ENCODE results near the gene RHOBTB3. TPM values are rescaled to one million over a fixed set of nuclear protein-coding genes. Genes with fewer than 3 reads are reported as not detected.

RHOBTB3 gene
- total and polyA plus RNA-seq, 2 donors (not counting 3 experiments of a cell fraction or from before 2014, with no cell fraction given), result 44.1 to 52.1 TPM

GRCh38 chr5:95777441-95777840 is 46.3 kb downstream of the RHOBTB3 start:
- no peak for TF ChIP-seq FOS (IDR thresholded peaks at IDR 0.05; ENCODE audit: borderline replicate concordance, insufficient read depth, low read length)
- no peak for TF ChIP-seq MYC (IDR thresholded peaks at IDR 0.05; ENCODE audit: low read depth, low read length)
- TF ChIP-seq MAX (IDR thresholded peaks at IDR 0.05; ENCODE audit: insufficient read depth, insufficient read length), result no peak
- TF ChIP-seq GATA2 (IDR thresholded peaks at IDR 0.05; ENCODE audit: insufficient read depth, insufficient read length, low read depth, low read length), result no peak
- no peak for TF ChIP-seq EZH2 (IDR thresholded peaks at IDR 0.05; ENCODE audit: borderline replicate concordance, low read depth, low read length, severe bottlenecking)
- TF ChIP-seq JUN (IDR thresholded peaks at IDR 0.05; ENCODE audit: borderline replicate concordance, insufficient read depth, insufficient read length, low read depth), result no peak
- TF ChIP-seq CTCF (IDR thresholded peaks at IDR 0.05; ENCODE audit: extremely low read depth in 1 of 2, insufficient read depth in 1 of 2, low read depth in 1 of 2, low read length in 2 of 2), result no peak
- TF ChIP-seq POLR2AphosphoS5 (IDR thresholded peaks at IDR 0.05; ENCODE audit: insufficient read depth, low read depth, low read length), result no peak
- no peak for TF ChIP-seq POLR2A (IDR thresholded peaks at IDR 0.05; ENCODE audit: low read depth, low read length)
- ChIA-PET POLR2A (no interaction called here), CTCF (no interaction called here)
- no peaks in the 10 kb centered on the region for H4K20me1 ChIP-seq (replicated peaks; ENCODE audit: control insufficient read depth, extremely low read depth, insufficient read depth, low read length)
- no peak overlapping the region for H3K4me2 ChIP-seq (ENCODE audit: insufficient read depth, low read length)
- BruUV-seq (replicated peaks), result no TSS peak
- FAIRE-seq, result no peak
- no peaks in the 10 kb centered on the region for H3K27me3 ChIP-seq (ENCODE audit: control insufficient read depth in 2 of 2, insufficient read depth in 2 of 2, low read length in 2 of 2)
- no peaks in the 10 kb centered on the region for H3K9me3 ChIP-seq (replicated peaks; ENCODE audit: control insufficient read depth, insufficient read depth, low read length)
- DNase-seq (ENCODE audit: low read depth, low spot score), result no peak
- peaks cover 24% of the 10 kb centered on the region for H3K4me1 ChIP-seq (ENCODE audit: control insufficient read depth, extremely low read depth, insufficient read depth, low read length)
- peaks cover 0 to 3% of the 10 kb centered on the region in 2 experiments for H3K36me3 ChIP-seq (ENCODE audit: control insufficient read depth in 2 of 2, extremely low read depth in 1 of 2, insufficient read depth in 2 of 2, low read length in 2 of 2)
- H3K4me3 ChIP-seq (replicated peaks in 1 of 3; ENCODE audit: insufficient read depth in 1 of 3, low read depth in 1 of 3, low read length in 3 of 3), result no peak overlapping the region
- H2AFZ ChIP-seq (ENCODE audit: low read depth, low read length), result no peak overlapping the region
- no peak overlapping the region for H3K9ac ChIP-seq (replicated peaks; ENCODE audit: extremely low read depth, insufficient read depth, low read length)
- dilution Hi-C loops (cut with MboI; ENCODE audit: extremely low pct_ligation_motif_present, low sequenced_read_pairs) (no loop called here), intact Hi-C loops (cut with micrococcal nuclease) (no loop called here)
- H3K27ac ChIP-seq (ENCODE audit: insufficient read depth, low read depth, low read length), result no peak overlapping the region
- H3K9me1 ChIP-seq (replicated peaks; ENCODE audit: control insufficient read depth, extremely low read depth, insufficient read depth, low read length), result no peaks in the 10 kb centered on the region
- no peaks in the 10 kb centered on the region for H3K79me2 ChIP-seq (ENCODE audit: control insufficient read depth, insufficient read depth, low read length)

Measured in endothelial cell of umbilical vein (primary cell).